ENCODE measurements around the gene SLC39A11. TPM values are rescaled to one million over a fixed set of nuclear protein-coding genes. Genes with fewer than 3 reads are reported as not detected.
"Not testable (repeated sequence)": the region's sequence is repeated elsewhere in the genome, so short reads cannot be mapped to it uniquely, and the experiment has no call there.

SLC39A11 gene
- total RNA-seq, 1 experiment from 2014 or later, result 15.8 TPM

GRCh38 chr17:73061161-73061560 lies 31.3 kb downstream of the SLC39A11 start:
- no peak overlapping the region for H3K27ac ChIP-seq
- DNase-seq (ENCODE audit: low read depth in 1 of 2, low spot score in 2 of 2), result no peak
- no peaks in the 10 kb centered on the region for H3K27me3 ChIP-seq (replicated peaks)
- H3K4me1 ChIP-seq (replicated peaks), result no peaks in the 10 kb centered on the region
- H3K9me3 ChIP-seq (replicated peaks), result no peaks in the 10 kb centered on the region
- no peaks in the 10 kb centered on the region for H3K36me3 ChIP-seq
- no peak overlapping the region for H3K4me3 ChIP-seq

GRCh38 chr17:73060721-73061120 lies 31.8 kb downstream of the SLC39A11 start:
- H3K9me3 ChIP-seq (replicated peaks), result no peaks in the 10 kb centered on the region
- no peak for DNase-seq (ENCODE audit: low read depth in 1 of 2, low spot score in 2 of 2)
- H3K27me3 ChIP-seq (replicated peaks), result no peaks in the 10 kb centered on the region
- H3K4me3 ChIP-seq, result no peak overlapping the region
- H3K27ac ChIP-seq, result no peak overlapping the region
- no peaks in the 10 kb centered on the region for H3K36me3 ChIP-seq
- no peaks in the 10 kb centered on the region for H3K4me1 ChIP-seq (replicated peaks)

- H3K27me3 ChIP-seq (replicated peaks); H3K36me3 ChIP-seq; H3K4me3 ChIP-seq; H3K4me1 ChIP-seq (replicated peaks); DNase-seq (ENCODE audit: low read depth in 1 of 2, low spot score in 2 of 2); H3K27ac ChIP-seq; H3K9me3 ChIP-seq (replicated peaks): not testable (repeated sequence)
These were observed 32.8 kb downstream of the SLC39A11 start for GRCh38 chr17:73059713-73060112.

GRCh38 chr17:73058022-73058421 lies 34.5 kb downstream of the SLC39A11 start:
- no peaks in the 10 kb centered on the region for H3K27me3 ChIP-seq (replicated peaks)
- DNase-seq (ENCODE audit: low read depth in 1 of 2, low spot score in 2 of 2), result no peak

GRCh38 chr17:73057196-73057595 lies 35.3 kb downstream of the SLC39A11 start:
- DNase-seq (ENCODE audit: low read depth in 1 of 2, low spot score in 2 of 2), result no peak
- no peaks in the 10 kb centered on the region for H3K36me3 ChIP-seq
- H3K27me3 ChIP-seq (replicated peaks), result no peaks in the 10 kb centered on the region
- H3K4me3 ChIP-seq, result no peak overlapping the region
- H3K4me1 ChIP-seq (replicated peaks), result no peaks in the 10 kb centered on the region
- no peaks in the 10 kb centered on the region for H3K9me3 ChIP-seq (replicated peaks)
- H3K27ac ChIP-seq, result no peak overlapping the region

More at GRCh38 chr17:73058022-73058421, 34.5 kb downstream of the SLC39A11 start:
- no peaks in the 10 kb centered on the region for H3K9me3 ChIP-seq (replicated peaks)
- no peak overlapping the region for H3K4me3 ChIP-seq
- H3K36me3 ChIP-seq, result no peaks in the 10 kb centered on the region
- H3K27ac ChIP-seq, result no peak overlapping the region
- no peaks in the 10 kb centered on the region for H3K4me1 ChIP-seq (replicated peaks)

GRCh38 chr17:73052923-73053322 lies 39.6 kb downstream of the SLC39A11 start:
- DNase-seq (ENCODE audit: low read depth in 1 of 2, low spot score in 2 of 2), result no peak
- H3K4me1 ChIP-seq (replicated peaks), result no peaks in the 10 kb centered on the region
- H3K27ac ChIP-seq, result no peak overlapping the region
- H3K27me3 ChIP-seq (replicated peaks), result no peaks in the 10 kb centered on the region
- H3K4me3 ChIP-seq, result no peak overlapping the region
- H3K36me3 ChIP-seq, result no peaks in the 10 kb centered on the region
- no peaks in the 10 kb centered on the region for H3K9me3 ChIP-seq (replicated peaks)

- H3K4me3 ChIP-seq, result no peak overlapping the region
These were observed 41.7 kb downstream of the SLC39A11 start for GRCh38 chr17:73050797-73051196.

GRCh38 chr17:73048170-73048569 lies 44.3 kb downstream of the SLC39A11 start:
- Histone ChIP-seq H3K4me1 (replicated peaks) (no peaks in the 10 kb centered on the region), H3K4me3 (no peak overlapping the region), H3K27me3 (replicated peaks) (no peaks in the 10 kb centered on the region), H3K9me3 (replicated peaks) (peaks cover 3% of the 10 kb centered on the region; the same call in 1 of the 2 replicates), H3K36me3 (no peaks in the 10 kb centered on the region), H3K27ac (no peak overlapping the region)
- DNase-seq (ENCODE audit: low read depth in 1 of 2, low spot score in 2 of 2), result no peak

More at GRCh38 chr17:73050797-73051196, 41.7 kb downstream of the SLC39A11 start:
- Histone ChIP-seq H3K27me3 (replicated peaks) (no peaks in the 10 kb centered on the region), H3K4me1 (replicated peaks) (no peaks in the 10 kb centered on the region), H3K27ac (no peak overlapping the region), H3K9me3 (replicated peaks) (no peaks in the 10 kb centered on the region), H3K36me3 (no peaks in the 10 kb centered on the region)
- DNase-seq (ENCODE audit: low read depth in 1 of 2, low spot score in 2 of 2), result no peak

GRCh38 chr17:73045724-73046123 lies 46.8 kb downstream of the SLC39A11 start:
- H3K4me3 ChIP-seq, result no peak overlapping the region
- H3K36me3 ChIP-seq, result no peaks in the 10 kb centered on the region
- no peaks in the 10 kb centered on the region for H3K4me1 ChIP-seq (replicated peaks)
- peaks cover 3% of the 10 kb centered on the region; the same call in 1 of the 2 replicates for H3K9me3 ChIP-seq (replicated peaks)
- no peak for DNase-seq (ENCODE audit: low read depth in 1 of 2, low spot score in 2 of 2)
- H3K27ac ChIP-seq, result no peak overlapping the region
- no peaks in the 10 kb centered on the region for H3K27me3 ChIP-seq (replicated peaks)

- Histone ChIP-seq H3K9me3 (replicated peaks) (peaks cover 3% of the 10 kb centered on the region; the same call in 1 of the 2 replicates), H3K27me3 (replicated peaks) (no peaks in the 10 kb centered on the region), H3K27ac (no peak overlapping the region), H3K4me3 (no peak overlapping the region), H3K4me1 (replicated peaks) (no peaks in the 10 kb centered on the region), H3K36me3 (no peaks in the 10 kb centered on the region)
- no peak for DNase-seq (ENCODE audit: low read depth in 1 of 2, low spot score in 2 of 2)
These were observed 48.6 kb downstream of the SLC39A11 start for GRCh38 chr17:73043686-73044581.

GRCh38 chr17:73042809-73043685 lies 49.4 kb downstream of the SLC39A11 start:
- DNase-seq (ENCODE audit: low read depth in 1 of 2, low spot score in 2 of 2), result no peak
- H3K27ac ChIP-seq, result no peak overlapping the region
- no peak overlapping the region for H3K4me3 ChIP-seq
- no peaks in the 10 kb centered on the region for H3K27me3 ChIP-seq (replicated peaks)
- H3K4me1 ChIP-seq (replicated peaks), result no peaks in the 10 kb centered on the region
- peaks cover 3% of the 10 kb centered on the region; the same call in 1 of the 2 replicates for H3K9me3 ChIP-seq (replicated peaks)
- no peaks in the 10 kb centered on the region for H3K36me3 ChIP-seq

- no peak overlapping the region for H3K27ac ChIP-seq
- no peak for DNase-seq (ENCODE audit: low read depth in 1 of 2, low spot score in 2 of 2)
- no peaks in the 10 kb centered on the region for H3K36me3 ChIP-seq
- peaks cover 3% of the 10 kb centered on the region; the same call in 1 of the 2 replicates for H3K9me3 ChIP-seq (replicated peaks)
- H3K27me3 ChIP-seq (replicated peaks), result no peaks in the 10 kb centered on the region
- H3K4me1 ChIP-seq (replicated peaks), result no peaks in the 10 kb centered on the region
- H3K4me3 ChIP-seq, result no peak overlapping the region
These were observed 50.3 kb downstream of the SLC39A11 start for GRCh38 chr17:73042225-73042624.

- H3K4me3 ChIP-seq, result no peak overlapping the region
- DNase-seq (ENCODE audit: low read depth in 1 of 2, low spot score in 2 of 2), result no peak
- no peaks in the 10 kb centered on the region for H3K9me3 ChIP-seq (replicated peaks)
- no peaks in the 10 kb centered on the region for H3K27me3 ChIP-seq (replicated peaks)
- no peaks in the 10 kb centered on the region for H3K4me1 ChIP-seq (replicated peaks)
- H3K36me3 ChIP-seq, result no peaks in the 10 kb centered on the region
- H3K27ac ChIP-seq, result no peak overlapping the region
These were observed 53.2 kb downstream of the SLC39A11 start for GRCh38 chr17:73039282-73039681.

- H3K9me3 ChIP-seq (replicated peaks), result no peaks in the 10 kb centered on the region
- DNase-seq (ENCODE audit: low read depth in 1 of 2, low spot score in 2 of 2), result no peak
- no peaks in the 10 kb centered on the region for H3K4me1 ChIP-seq (replicated peaks)
- no peak overlapping the region for H3K4me3 ChIP-seq
- no peaks in the 10 kb centered on the region for H3K36me3 ChIP-seq
- no peaks in the 10 kb centered on the region for H3K27me3 ChIP-seq (replicated peaks)
- H3K27ac ChIP-seq, result no peak overlapping the region
These were observed 61.0 kb downstream of the SLC39A11 start for GRCh38 chr17:73031472-73031871.
